ENCODE measurements around the gene LRRC27. TPM values are rescaled to one million over a fixed set of nuclear protein-coding genes. Genes with fewer than 3 reads are reported as not detected.

Gene LRRC27
- total and polyA plus RNA-seq, 8 donors: 11.7 to 35.1 (median 28.3) TPM

DNA sequence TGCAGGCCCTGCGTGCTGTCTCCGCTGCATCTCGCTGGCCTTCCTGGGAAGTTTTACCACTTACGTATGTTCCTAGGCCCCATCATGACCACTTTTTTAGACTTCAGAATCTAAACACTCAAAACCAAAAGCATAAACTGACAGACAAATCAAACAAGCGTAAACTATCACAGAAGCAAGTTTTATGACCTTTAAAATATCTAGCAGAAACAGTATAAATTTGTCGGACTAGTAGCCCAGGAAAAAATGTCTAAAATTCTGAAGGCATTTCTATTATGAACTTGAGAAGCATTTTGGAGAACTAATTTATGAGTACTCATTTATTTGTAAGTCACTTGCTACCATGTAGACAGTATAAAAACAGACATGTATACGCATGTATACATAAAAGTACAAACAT is 10.6 kb downstream of the LRRC27 start:
- Histone ChIP-seq H3K36me3 (peaks cover 0 to 19% of the 10 kb centered on the region in 2 donors), H3K27ac (no peak overlapping the region), H3K9me3 (no peaks in the 10 kb centered on the region), H3K4me1 (peaks cover 0 to 3% of the 10 kb centered on the region in 2 donors), H3K4me3 (no peak overlapping the region), H3K27me3 (no peaks in the 10 kb centered on the region)
- intact Hi-C loops (cut with DNase I): loop anchor here in 1 of 2 donors (10.0 kb wide), 1 partner anchor 118 kb away; no protein-coding TSS in a partner anchor
- no peak for ATAC-seq
- TF ChIP-seq, protein P1, sequence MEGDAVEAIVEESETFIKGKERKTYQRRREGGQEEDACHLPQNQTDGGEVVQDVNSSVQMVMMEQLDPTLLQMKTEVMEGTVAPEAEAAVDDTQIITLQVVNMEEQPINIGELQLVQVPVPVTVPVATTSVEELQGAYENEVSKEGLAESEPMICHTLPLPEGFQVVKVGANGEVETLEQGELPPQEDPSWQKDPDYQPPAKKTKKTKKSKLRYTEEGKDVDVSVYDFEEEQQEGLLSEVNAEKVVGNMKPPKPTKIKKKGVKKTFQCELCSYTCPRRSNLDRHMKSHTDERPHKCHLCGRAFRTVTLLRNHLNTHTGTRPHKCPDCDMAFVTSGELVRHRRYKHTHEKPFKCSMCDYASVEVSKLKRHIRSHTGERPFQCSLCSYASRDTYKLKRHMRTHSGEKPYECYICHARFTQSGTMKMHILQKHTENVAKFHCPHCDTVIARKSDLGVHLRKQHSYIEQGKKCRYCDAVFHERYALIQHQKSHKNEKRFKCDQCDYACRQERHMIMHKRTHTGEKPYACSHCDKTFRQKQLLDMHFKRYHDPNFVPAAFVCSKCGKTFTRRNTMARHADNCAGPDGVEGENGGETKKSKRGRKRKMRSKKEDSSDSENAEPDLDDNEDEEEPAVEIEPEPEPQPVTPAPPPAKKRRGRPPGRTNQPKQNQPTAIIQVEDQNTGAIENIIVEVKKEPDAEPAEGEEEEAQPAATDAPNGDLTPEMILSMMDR (IDR thresholded peaks at IDR 0.05): no peak
- no peak for DNase-seq

DNA sequence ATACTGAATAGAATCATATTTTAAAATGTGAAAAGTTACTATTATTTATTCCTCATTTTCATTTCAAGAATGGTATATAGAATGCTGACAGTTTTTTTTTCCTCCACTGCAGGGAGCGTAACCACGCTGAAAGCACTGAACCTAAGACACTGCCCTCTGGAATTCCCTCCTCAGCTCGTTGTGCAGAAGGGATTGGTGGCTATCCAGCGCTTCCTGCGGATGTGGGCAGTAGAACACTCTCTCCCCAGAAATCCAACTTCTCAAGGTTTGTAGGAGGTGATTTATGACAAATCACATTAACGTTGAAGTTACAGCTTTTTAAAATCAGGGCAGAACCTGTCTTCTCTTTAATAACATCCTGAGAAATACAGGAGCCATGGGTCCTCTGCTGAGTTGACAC is 12.4 kb downstream of the LRRC27 start:
- no peak overlapping the region for H3K27ac ChIP-seq
- DNase-seq: no peak
- H3K36me3 ChIP-seq: peaks cover 0 to 30% of the 10 kb centered on the region in 2 donors
- H3K27me3 ChIP-seq: no peaks in the 10 kb centered on the region
- H3K4me3 ChIP-seq: no peak overlapping the region
- intact Hi-C loops (cut with DNase I): loop anchor here in 1 of 2 donors (10.0 kb wide), 1 partner anchor 120 kb away; no protein-coding TSS in a partner anchor
- TF ChIP-seq, protein P1 (IDR thresholded peaks at IDR 0.05): no peak
- ATAC-seq: no peak
- no peaks in the 10 kb centered on the region for H3K4me1 ChIP-seq
- H3K9me3 ChIP-seq: no peaks in the 10 kb centered on the region

DNA sequence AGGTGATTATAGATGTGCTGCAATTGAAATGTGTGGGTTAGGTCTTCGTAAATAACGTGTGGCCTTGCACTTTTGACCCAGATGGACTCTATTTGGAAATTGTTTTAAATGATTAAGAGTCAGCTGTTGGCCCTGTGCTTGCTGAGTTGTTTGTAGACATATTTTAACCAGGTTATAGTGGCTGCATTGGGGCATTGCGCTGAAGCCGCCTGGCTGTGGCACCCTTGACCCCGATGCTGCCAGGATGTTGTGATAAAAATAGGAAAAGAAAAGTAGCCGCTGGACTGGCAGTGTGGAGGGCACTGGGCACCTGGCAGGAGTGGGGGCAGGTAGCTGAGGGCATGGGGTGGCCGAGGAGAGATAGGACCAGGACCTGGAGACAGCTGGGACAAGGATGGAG is 13.4 kb downstream of the LRRC27 start:
- peaks cover 0 to 35% of the 10 kb centered on the region in 2 donors for H3K36me3 ChIP-seq
- no peak overlapping the region for H3K27ac ChIP-seq
- no peak overlapping the region for H3K4me3 ChIP-seq
- intact Hi-C loops (cut with DNase I): loop anchor here in 1 of 2 donors (10.0 kb wide), 1 partner anchor 121 kb away; no protein-coding TSS in a partner anchor
- no peaks in the 10 kb centered on the region for H3K9me3 ChIP-seq
- no peaks in the 10 kb centered on the region for H3K4me1 ChIP-seq
- DNase-seq (peak in 1 of 4 donors; percentile 8), ATAC-seq (no peak)
- TF ChIP-seq, protein P1 (IDR thresholded peaks at IDR 0.05): no peak
- H3K27me3 ChIP-seq: no peaks in the 10 kb centered on the region

DNA sequence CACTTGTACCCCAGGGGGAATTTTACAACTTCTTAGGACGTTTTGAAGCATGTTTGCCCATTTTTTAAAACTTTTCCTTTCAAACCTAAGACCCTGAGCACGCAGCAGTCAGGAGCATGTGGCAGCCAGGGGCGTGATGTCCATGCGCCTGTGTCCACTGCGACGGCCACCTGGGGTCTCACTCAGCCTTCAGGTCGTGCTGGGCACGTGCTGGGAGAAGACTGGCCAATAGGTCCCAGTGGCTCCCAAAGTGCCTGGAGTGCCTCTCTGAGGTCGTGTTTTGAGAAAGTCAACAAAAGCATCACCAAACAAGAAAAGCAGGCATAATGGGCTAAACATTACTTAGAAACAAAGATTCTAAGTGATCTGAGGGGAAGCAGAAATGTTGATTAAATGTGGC is 14.8 kb downstream of the LRRC27 start:
- ATAC-seq: no peak
- Histone ChIP-seq H3K36me3 (peaks cover 0 to 39% of the 10 kb centered on the region in 2 donors), H3K4me1 (no peaks in the 10 kb centered on the region), H3K27ac (no peak overlapping the region), H3K9me3 (no peaks in the 10 kb centered on the region), H3K4me3 (no peak overlapping the region), H3K27me3 (no peaks in the 10 kb centered on the region)
- peak in 1 of 4 donors; percentile 16 for DNase-seq
- intact Hi-C loops (cut with DNase I): loop anchor here in 1 of 2 donors (10.0 kb wide), 1 partner anchor 122 kb away; no protein-coding TSS in a partner anchor
- TF ChIP-seq, protein P1 (IDR thresholded peaks at IDR 0.05): no peak

DNA sequence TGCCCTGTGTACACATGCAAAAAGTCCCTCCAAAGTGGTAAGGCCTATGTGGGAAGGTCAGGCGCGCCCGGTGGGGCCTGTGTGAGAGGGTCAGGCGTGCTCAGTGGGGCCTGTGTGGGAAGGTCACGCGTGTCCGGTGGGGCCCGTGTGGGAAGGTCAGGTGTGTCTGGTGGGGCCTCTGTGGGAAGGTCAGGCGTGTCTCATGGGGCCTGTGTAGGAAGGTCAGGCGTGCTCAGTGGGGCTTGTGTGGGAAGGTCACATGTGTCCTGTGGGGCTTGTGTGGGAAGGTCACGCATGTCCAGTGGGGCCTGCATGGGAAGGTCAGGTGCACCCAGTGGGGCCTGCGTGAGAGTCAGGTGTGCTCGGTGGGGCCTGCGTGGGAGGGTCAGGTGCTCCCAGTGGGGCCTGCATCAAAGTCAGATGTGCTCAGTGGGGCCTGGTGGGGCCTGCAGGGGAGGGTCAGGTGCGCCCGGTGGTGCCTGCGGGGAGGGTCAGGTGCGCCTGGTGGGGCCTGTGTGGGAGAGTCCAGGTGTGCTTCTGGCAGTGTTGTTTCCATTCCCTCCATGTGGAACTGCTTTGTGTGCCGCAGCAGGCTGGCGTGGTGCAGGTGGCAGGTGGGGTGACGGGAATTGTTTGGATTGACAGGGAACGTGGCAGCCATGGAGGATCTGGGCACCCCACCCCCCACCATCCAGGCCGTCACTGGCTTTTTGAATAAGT is 15.4 kb downstream of the LRRC27 start:
- Histone ChIP-seq H3K4me1 (no peaks in the 10 kb centered on the region), H3K9me3 (no peaks in the 10 kb centered on the region), H3K4me3 (no peak overlapping the region), H3K27ac (no peak overlapping the region), H3K36me3 (peaks cover 0 to 39% of the 10 kb centered on the region in 2 donors), H3K27me3 (no peaks in the 10 kb centered on the region)
- DNase-seq (peak in 1 of 4 donors; percentile 24), ATAC-seq (no peak)
- TF ChIP-seq, protein P1 (IDR thresholded peaks at IDR 0.05): no peak
- intact Hi-C loops (cut with DNase I): loop anchor here in 1 of 2 donors (10.0 kb wide), 1 partner anchor 123 kb away; no protein-coding TSS in a partner anchor

Data from left lung (tissue), 10 donors.